ENCODE data around the gene CNTN4.
"Not testable (repeated sequence)": the region's sequence is repeated elsewhere in the genome, so short reads cannot be mapped to it uniquely, and the experiment has no call there.

The CNTN4 gene

DNA sequence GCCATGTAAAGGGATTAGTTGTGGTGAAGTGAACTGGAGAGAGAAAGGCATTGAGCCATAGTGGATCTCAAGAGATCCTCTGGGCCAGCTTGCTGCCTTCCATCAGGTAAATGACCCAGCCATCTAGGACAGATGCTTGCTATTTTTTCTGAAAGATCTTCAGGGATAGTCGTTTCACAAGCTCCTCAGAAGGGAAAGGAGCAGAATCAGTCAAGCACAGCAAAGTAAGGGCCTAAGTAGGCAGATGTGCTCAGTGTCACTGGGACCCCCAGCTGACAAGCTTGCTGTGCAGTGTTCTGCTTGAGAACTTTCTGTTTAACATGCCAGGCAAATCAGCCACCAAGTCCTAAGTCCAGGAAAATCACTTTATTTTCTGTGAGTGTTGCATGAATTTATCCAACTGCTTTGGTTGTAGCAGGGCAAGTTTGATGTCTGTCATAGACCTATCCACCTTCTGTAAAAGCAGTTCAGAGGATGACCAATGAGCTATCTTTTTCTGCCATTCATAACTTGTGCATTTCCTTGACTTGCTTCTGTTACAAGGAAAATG is 691.7 kb downstream of the CNTN4 start:
- Histone ChIP-seq H3K36me3 (no peaks in the 10 kb centered on the region), H3K27me3 (no peaks in the 10 kb centered on the region), H3K9ac (no peak overlapping the region), H3K9me3 (replicated peaks in 1 of 11) (no peaks in the 10 kb centered on the region), H3K27ac (no peak overlapping the region), H4K20me1 (no peaks in the 10 kb centered on the region), H3K4me1 (no peaks in the 10 kb centered on the region), H3K4me2 (no peak overlapping the region), H3K4me3 (no peak overlapping the region)
- no peak for TF ChIP-seq Cebpa-rat (IDR thresholded peaks at IDR 0.05)

DNA sequence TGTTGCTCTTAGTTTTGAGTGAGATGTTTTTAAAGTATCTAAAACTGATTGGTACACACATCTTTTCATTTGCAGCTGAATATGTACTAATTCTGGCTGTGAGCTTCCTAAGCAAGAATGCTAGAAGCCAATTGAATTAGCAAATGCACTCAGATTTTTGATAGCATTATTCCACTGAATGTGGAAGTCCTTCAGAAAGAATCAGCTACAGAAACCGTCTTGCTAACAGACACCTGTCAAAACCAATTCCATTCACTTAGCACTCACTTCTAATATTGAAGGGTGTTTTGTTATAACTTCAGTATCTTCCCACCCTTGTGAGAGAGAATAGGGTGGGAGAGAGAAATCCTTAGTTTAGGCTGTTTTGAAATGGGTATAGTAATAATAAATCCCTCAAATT is 693.8 kb downstream of the CNTN4 start:
- H3K9me3 ChIP-seq (replicated peaks in 1 of 11): no peaks in the 10 kb centered on the region
- H3K4me2 ChIP-seq: no peak overlapping the region
- no peak overlapping the region for H3K27ac ChIP-seq
- H3K36me3 ChIP-seq: no peaks in the 10 kb centered on the region
- H4K20me1 ChIP-seq: no peaks in the 10 kb centered on the region
- no peak overlapping the region for H3K9ac ChIP-seq
- no peak overlapping the region for H3K4me3 ChIP-seq
- no peak for TF ChIP-seq Cebpa-rat (IDR thresholded peaks at IDR 0.05)
- H3K4me1 ChIP-seq: no peaks in the 10 kb centered on the region
- no peaks in the 10 kb centered on the region for H3K27me3 ChIP-seq

DNA sequence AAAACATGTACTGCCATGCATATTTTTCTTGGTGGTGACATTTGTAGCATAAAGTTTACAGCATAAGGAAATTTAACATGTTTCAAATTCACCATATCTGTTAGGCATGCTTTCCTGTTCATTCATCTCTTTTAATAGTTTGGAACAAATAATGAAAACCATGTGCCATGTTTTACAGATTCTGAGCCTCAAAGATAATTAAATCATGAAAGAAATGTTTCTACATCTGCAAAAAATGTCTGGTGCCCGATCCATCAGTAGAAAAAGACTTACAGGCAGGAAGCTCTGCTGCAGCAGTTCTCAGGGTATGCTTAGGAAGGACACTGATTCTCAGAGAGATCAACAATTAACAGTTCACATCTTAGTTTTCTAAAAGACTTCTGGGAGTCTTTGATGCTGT is 695.3 kb downstream of the CNTN4 start:
- Histone ChIP-seq H3K9ac (no peak overlapping the region), H3K9me3 (replicated peaks in 1 of 11) (no peaks in the 10 kb centered on the region), H4K20me1 (no peaks in the 10 kb centered on the region), H3K4me3 (no peak overlapping the region), H3K36me3 (no peaks in the 10 kb centered on the region), H3K4me2 (no peak overlapping the region), H3K27ac (no peak overlapping the region), H3K4me1 (no peaks in the 10 kb centered on the region), H3K27me3 (no peaks in the 10 kb centered on the region)
- TF ChIP-seq Cebpa-rat (IDR thresholded peaks at IDR 0.05): no peak

DNA sequence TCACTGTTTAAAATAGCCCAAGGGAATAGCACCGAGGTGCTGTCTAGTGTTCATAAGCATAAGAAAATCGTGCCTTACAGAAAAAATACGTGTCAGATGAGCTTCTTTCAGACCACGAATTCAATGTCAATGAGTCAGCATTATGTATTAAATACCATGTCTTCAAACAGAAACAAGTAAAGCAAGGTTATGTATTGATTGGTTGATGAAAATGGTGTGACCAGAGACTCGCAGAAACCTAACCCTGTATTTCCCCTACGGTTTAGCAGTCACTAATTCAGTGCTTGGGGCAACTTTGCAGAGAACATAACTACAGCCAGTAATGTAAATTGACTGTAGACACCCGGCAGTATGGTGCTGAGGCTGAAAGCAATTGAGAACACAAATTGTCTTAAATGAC is 703.8 kb downstream of the CNTN4 start:
- Histone ChIP-seq H3K4me1 (no peaks in the 10 kb centered on the region), H3K9ac (no peak overlapping the region), H4K20me1 (no peaks in the 10 kb centered on the region), H3K27me3 (no peaks in the 10 kb centered on the region), H3K9me3 (replicated peaks in 1 of 11) (no peaks in the 10 kb centered on the region), H3K27ac (no peak overlapping the region), H3K4me2 (no peak overlapping the region), H3K4me3 (no peak overlapping the region), H3K36me3 (no peaks in the 10 kb centered on the region)
- no peak for TF ChIP-seq Cebpa-rat (IDR thresholded peaks at IDR 0.05)

DNA sequence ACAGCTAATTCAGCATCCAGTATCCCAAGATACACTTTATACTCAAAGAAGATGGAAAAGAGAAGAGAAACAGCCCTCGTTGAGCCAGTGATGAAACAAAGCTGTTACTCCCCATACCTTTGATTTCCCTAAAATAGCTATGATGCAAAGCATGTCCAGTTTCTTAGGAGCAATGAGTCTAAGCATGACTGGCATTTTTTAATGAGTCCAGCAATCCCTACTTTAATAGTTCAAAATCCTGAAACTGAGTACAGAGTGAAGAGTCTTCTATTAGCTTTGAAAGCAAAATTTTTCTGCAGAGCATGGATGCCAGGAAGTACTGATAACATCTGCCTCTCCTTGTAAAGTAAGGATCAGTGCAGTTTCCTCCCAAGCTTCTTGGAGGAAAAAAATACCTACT is 708.8 kb downstream of the CNTN4 start:
- no peak overlapping the region for H3K4me3 ChIP-seq
- H3K4me1 ChIP-seq: no peaks in the 10 kb centered on the region
- no peaks in the 10 kb centered on the region for H3K9me3 ChIP-seq (replicated peaks in 1 of 11)
- no peaks in the 10 kb centered on the region for H3K27me3 ChIP-seq
- H3K9ac ChIP-seq: no peak overlapping the region
- H4K20me1 ChIP-seq: no peaks in the 10 kb centered on the region; a peak in 1 of 22 replicates
- H3K4me2 ChIP-seq: no peak overlapping the region
- no peak for TF ChIP-seq Cebpa-rat (IDR thresholded peaks at IDR 0.05)
- no peaks in the 10 kb centered on the region for H3K36me3 ChIP-seq
- no peak overlapping the region for H3K27ac ChIP-seq

DNA sequence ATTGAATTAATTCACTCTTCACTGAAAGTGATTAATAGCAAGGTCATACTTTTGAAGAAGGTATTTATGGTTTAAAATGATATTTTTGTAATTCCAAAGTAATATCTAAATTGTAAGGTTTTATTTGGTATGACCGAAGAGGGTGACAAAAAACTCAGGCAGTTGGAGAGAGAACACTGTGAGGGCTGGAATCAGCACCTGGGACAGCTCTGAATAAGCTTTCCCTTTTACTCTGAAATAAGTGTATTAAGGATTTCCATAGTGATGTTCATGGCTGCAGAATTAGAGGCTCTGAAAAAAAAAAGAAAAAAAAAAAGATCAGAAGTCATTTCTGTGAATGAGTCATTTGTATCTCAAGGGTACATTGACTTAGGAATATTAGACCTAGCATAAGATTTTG is 712.1 kb downstream of the CNTN4 start:
- no peaks in the 10 kb centered on the region; a peak in 1 of 22 replicates for H4K20me1 ChIP-seq
- no peaks in the 10 kb centered on the region for H3K36me3 ChIP-seq
- no peaks in the 10 kb centered on the region for H3K9me3 ChIP-seq (replicated peaks in 1 of 11)
- no peaks in the 10 kb centered on the region for H3K27me3 ChIP-seq
- no peak overlapping the region for H3K4me2 ChIP-seq
- TF ChIP-seq Cebpa-rat (IDR thresholded peaks at IDR 0.05): no peak
- H3K27ac ChIP-seq: no peak overlapping the region
- H3K4me3 ChIP-seq: no peak overlapping the region
- H3K4me1 ChIP-seq: no peaks in the 10 kb centered on the region
- H3K9ac ChIP-seq: no peak overlapping the region

DNA sequence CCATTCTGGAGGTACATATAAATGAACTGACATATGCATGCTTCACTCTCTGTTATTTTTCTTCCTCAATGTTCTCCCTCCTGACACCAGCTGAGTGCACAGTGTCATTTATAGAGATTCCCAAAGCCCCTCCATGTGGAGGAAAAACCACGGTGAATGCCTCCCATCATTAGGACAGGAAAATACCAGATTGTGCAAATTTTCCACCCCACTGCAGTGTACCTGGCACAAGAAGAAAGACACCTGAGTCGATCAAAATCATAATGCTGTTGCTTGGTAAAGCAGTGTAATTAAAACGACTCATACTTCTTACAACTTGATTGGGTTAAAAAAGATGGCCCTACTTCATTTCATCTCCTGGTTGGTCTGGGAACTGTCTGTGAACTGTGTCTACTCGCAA is 720.9 kb downstream of the CNTN4 start:
- H3K27me3 ChIP-seq: no peaks in the 10 kb centered on the region
- no peak for TF ChIP-seq Cebpa-rat (IDR thresholded peaks at IDR 0.05)
- H3K4me1 ChIP-seq: peaks cover 0 to 14% (median 0%) of the 10 kb centered on the region in 10 experiments; a peak in 5 of 20 replicates
- no peaks in the 10 kb centered on the region for H4K20me1 ChIP-seq
- H3K4me3 ChIP-seq: no peak overlapping the region
- H3K9me3 ChIP-seq (replicated peaks in 1 of 11): no peaks in the 10 kb centered on the region
- H3K36me3 ChIP-seq: no peaks in the 10 kb centered on the region
- no peak overlapping the region for H3K4me2 ChIP-seq
- H3K27ac ChIP-seq: no peak overlapping the region
- H3K9ac ChIP-seq: no peak overlapping the region

DNA sequence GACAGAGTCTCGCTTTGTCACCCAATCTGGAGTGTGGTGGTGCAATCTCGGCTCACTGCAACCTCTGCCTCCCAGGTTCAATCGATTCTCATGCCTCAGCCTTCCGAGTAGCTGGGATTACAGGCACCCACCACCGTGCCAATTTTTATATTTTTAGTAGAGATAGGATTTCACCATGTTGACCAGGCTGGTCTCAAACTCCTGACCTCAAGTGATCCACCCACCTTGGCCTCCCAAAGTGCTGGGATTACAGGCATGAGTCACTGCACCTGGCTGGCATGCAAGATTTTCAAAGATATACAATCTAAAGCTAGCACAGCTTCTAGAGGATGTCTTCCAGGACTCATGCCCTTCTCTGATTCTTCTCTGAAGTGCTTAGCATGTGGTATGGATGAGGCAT is 722.3 kb downstream of the CNTN4 start:
- not testable (repeated sequence) for H3K27ac ChIP-seq; H3K4me2 ChIP-seq; H3K9ac ChIP-seq; H3K9me3 ChIP-seq (replicated peaks in 1 of 11); H3K36me3 ChIP-seq; H3K4me3 ChIP-seq; H3K27me3 ChIP-seq; H4K20me1 ChIP-seq
- peaks cover 0 to 14% (median 0%) of the 10 kb centered on the region in 10 experiments; a peak in 5 of 20 replicates for H3K4me1 ChIP-seq

DNA sequence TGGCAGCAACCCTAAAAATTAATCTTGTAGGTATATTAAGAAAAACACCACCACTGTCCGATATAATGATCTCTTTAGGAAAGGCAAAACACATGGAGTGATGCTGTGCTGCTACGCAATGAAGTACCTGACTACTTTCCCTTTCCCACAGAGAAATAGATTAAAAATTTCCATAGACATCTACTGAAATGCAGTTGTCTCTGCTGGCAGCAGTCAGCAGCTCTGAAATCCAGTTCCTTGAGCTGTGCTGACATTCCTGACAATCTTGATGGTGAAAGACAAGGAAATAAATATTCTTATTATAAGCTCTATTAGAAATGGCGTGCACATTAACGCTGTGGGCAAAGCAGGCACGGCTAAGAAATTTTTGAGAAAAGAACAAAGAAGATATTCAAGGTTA is 723.9 kb downstream of the CNTN4 start:
- H3K27me3 ChIP-seq: no peaks in the 10 kb centered on the region
- H3K9ac ChIP-seq: no peak overlapping the region
- H3K9me3 ChIP-seq (replicated peaks in 1 of 11): no peaks in the 10 kb centered on the region
- H3K36me3 ChIP-seq: no peaks in the 10 kb centered on the region
- TF ChIP-seq Cebpa-rat (IDR thresholded peaks at IDR 0.05): no peak
- H3K4me1 ChIP-seq: peaks cover 0 to 14% (median 0%) of the 10 kb centered on the region in 10 experiments; a peak in 5 of 20 replicates
- H3K4me2 ChIP-seq: 0 out of 22 replicates have a peak overlapping the region, but pooled peaks of 1 of the 11 experiments have one; percentile 23
- no peak overlapping the region for H3K27ac ChIP-seq
- H4K20me1 ChIP-seq: no peaks in the 10 kb centered on the region
- H3K4me3 ChIP-seq: no peak overlapping the region

DNA sequence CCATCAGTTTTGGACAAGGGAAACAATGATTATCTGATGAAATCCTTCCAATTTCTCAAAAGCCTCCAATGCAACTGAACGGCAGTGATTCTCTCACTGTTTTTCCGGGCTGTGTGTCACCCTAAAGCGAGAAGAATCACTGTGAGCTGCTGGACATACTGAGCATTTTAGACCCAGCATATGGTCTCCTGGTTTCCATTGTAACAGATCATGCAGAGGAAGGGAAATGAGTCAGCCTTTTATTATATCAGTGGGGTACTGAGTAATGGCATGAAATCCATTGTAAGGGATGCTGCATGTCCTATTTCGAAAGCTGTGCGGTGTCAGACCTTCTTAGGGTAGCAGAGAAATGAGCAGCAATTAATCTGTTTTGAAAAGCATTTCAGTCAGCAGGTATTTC is 724.4 kb downstream of the CNTN4 start:
- no peak for TF ChIP-seq Cebpa-rat (IDR thresholded peaks at IDR 0.05)
- H3K36me3 ChIP-seq: no peaks in the 10 kb centered on the region
- no peak overlapping the region for H3K9ac ChIP-seq
- H3K27me3 ChIP-seq: no peaks in the 10 kb centered on the region
- H3K4me1 ChIP-seq: peaks cover 0 to 14% (median 0%) of the 10 kb centered on the region in 10 experiments; a peak in 5 of 20 replicates
- H3K4me3 ChIP-seq: no peak overlapping the region
- H3K4me2 ChIP-seq: peak overlapping the region in 4 of 11 experiments; percentile 3 to 32 (median 14); a peak in 2 of 22 replicates
- no peaks in the 10 kb centered on the region for H4K20me1 ChIP-seq
- H3K9me3 ChIP-seq (replicated peaks in 1 of 11): no peaks in the 10 kb centered on the region
- no peak overlapping the region for H3K27ac ChIP-seq
